HepG2 (cell line): ENCODE results near the gene BMAL1.

Source experiments
- CTCF ChIP-seq: sonication (generic); formaldehyde crosslinking; IDR thresholded peaks from 2 replicates; pipeline ENCODE4 v1.5.0; 2020; ENCODE audit warnings: mild to moderate bottlenecking, missing genetic modification reagents, moderate library complexity
- POLR2AphosphoS5 ChIP-seq: IDR thresholded peaks from 2 replicates; pipeline ENCODE4 v1.6.1; 2012; ENCODE audit warnings: low read depth, low read length
- RORA ChIP-seq: sonication (generic); formaldehyde crosslinking; IDR thresholded peaks from 2 replicates; pipeline ENCODE4 v1.5.0; 2020; ENCODE audit warnings: mild to moderate bottlenecking, missing genetic modification reagents, moderate library complexity
- ZNF138 ChIP-seq: sonication (generic); formaldehyde crosslinking; IDR thresholded peaks from 2 replicates; pipeline ENCODE4 v1.5.0; 2020; ENCODE audit warnings: mild to moderate bottlenecking, low read depth, missing genetic modification reagents
- ZNF256 ChIP-seq: sonication (generic); formaldehyde crosslinking; conservative IDR thresholded peaks from 2 replicates; pipeline ENCODE4 v1.4.0; 2020; ENCODE audit warnings: missing genetic modification reagents
- ZNF335 ChIP-seq: sonication (generic); formaldehyde crosslinking; IDR thresholded peaks from 2 replicates; pipeline ENCODE4 v1.4.0; 2020; ENCODE audit warnings: missing genetic modification reagents
- ZNF672 ChIP-seq: sonication (generic); formaldehyde crosslinking; IDR thresholded peaks from 2 replicates; pipeline ENCODE4 v1.8.1; 2022; ENCODE audit warnings: missing genetic modification reagents
- ZNF75D ChIP-seq: sonication (generic); formaldehyde crosslinking; IDR thresholded peaks from 2 replicates; pipeline ENCODE4 v1.8.1; 2023; ENCODE audit warnings: missing genetic modification reagents, mild to moderate bottlenecking, borderline replicate concordance
- ZUFSP ChIP-seq: sonication (generic); formaldehyde crosslinking; IDR thresholded peaks from 2 replicates; pipeline ENCODE4 v1.9.0; 2021; ENCODE audit warnings: missing genetic modification reagents, mild to moderate bottlenecking, borderline replicate concordance
- TF ChIP-seq, protein P1 (sequence below): sonication (generic); formaldehyde crosslinking; IDR thresholded peaks from 2 replicates; pipeline ENCODE4 v1.8.0; 2022; ENCODE audit warnings: missing genetic modification reagents, mild to moderate bottlenecking, inconsistent platforms, borderline replicate concordance

- TF ChIP-seq ZNF75D (CRISPR knock-in tag): no peak
- no peak for TF ChIP-seq CTCF
- TF ChIP-seq ZNF335 (CRISPR knock-in tag): no peak
- TF ChIP-seq POLR2AphosphoS5: no peak
- TF ChIP-seq ZNF138 (CRISPR knock-in tag): no peak
- TF ChIP-seq ZNF256 (CRISPR knock-in tag): no peak
- no peak for TF ChIP-seq ZUFSP
- no peak for TF ChIP-seq RORA (CRISPR knock-in tag)
- TF ChIP-seq, protein P1, sequence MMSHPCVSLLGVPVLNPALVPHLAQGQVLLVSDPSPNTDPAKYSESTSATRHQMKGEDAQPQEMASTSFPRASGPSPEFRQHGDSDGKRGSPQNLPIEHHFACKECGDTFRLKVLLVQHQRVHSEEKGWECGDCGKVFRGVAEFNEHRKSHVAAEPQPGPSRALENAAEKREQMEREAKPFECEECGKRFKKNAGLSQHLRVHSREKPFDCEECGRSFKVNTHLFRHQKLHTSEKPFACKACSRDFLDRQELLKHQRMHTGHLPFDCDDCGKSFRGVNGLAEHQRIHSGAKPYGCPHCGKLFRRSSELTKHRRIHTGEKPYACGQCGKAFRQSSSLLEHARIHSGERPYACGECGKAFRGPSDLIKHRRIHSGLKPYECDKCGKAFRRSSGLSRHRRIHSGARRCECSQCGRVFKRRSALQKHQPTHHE: no peak
- TF ChIP-seq ZNF672: no peak
Measured at GRCh38 chr11:13292970-13293369, 15.4 kb downstream of the BMAL1 start.
